ENCODE measurements around the gene RASSF7.

GRCh38 chr11:512761-513595 lies 47.8 kb upstream of the RASSF7 start:
- TF ChIP-seq CTCF (conservative IDR thresholded peaks at IDR 0.05), result no peak
- no peak for TF ChIP-seq EZH2 (IDR thresholded peaks at IDR 0.05; ENCODE audit: low read depth)
